ENCODE data around the gene KTN1. TPM values are rescaled to one million over a fixed set of nuclear protein-coding genes. Genes with fewer than 3 reads are reported as not detected.

Gene KTN1
- 175 TPM for total RNA-seq
- polyA plus RNA-seq = 97.2 TPM

DNA sequence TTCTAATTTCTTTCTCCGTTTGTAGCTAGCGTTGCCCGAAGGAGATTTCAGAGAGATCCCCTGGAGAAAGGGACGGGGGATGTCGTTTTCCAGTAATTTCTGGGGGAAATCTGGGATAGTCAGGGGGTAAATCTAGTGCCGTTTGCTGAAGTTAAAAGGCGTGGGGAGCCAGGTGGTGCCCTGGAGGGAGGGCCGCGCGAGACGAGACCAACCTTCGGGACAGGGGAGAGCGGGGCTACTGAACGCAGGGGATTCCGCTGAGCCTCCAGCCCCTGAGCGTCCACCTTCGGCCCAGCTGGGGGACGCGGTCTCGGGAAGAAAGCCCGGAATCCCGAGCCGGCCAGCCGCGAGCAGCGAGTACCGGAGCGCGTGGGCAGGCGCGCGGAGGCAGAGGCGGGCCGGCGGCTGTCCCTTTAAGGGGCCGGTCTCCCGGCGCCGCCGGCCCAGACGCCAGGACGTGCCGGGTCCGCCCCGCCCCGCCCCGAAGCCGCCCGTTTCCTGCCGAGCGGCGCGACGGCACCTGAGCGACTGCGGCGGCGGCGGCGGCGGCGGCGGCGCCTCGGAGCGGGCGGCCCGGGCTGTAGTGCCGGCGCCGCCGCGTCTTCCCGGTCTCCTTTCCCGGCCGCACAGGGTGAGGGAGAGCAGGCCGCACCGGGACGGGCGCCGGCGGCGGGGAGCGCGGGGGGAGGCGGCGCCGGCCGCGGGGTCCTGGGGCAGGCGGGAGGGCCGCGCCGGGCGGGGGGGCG lies at the start of gene KTN1:
Gene KTN1 (plus strand): TSS at position 484 of the 746 bp plus-strand sequence. CDS start 31,842 bp downstream, outside the sequence.
- peak within 1 kb of the TSS; percentile 89 for H3K4me3 ChIP-seq (ENCODE audit: low read depth, low read length)
- H3K27ac ChIP-seq (ENCODE audit: low read depth) = peak within 1 kb of the TSS; percentile 94
- WGBS = under 1% methylated on average over 92 of the region's 96 CpGs
- peaks cover 1% of the 10 kb centered on the region for H3K4me1 ChIP-seq (ENCODE audit: insufficient read depth)
- peak; percentile 20 for DNase-seq (ENCODE audit: extremely low spot score)
- no peaks in the 10 kb centered on the region for H3K36me3 ChIP-seq (ENCODE audit: insufficient read depth)

- Histone ChIP-seq H3K4me1 (ENCODE audit: insufficient read depth) (no peaks in the 10 kb centered on the region), H3K27ac (ENCODE audit: low read depth) (no peak overlapping the region), H3K4me3 (ENCODE audit: low read depth, low read length) (no peak overlapping the region), H3K36me3 (ENCODE audit: insufficient read depth) (no peaks in the 10 kb centered on the region)
- DNase-seq (ENCODE audit: extremely low spot score) = no peak
- 70% methylated on average over 3 of the region's 3 CpGs for WGBS
Measured at GRCh38 chr14:55530464-55530863, 49.5 kb upstream of the KTN1 start.

- Histone ChIP-seq H3K4me3 (ENCODE audit: low read depth, low read length) (no peak overlapping the region), H3K36me3 (ENCODE audit: insufficient read depth) (no peaks in the 10 kb centered on the region), H3K27ac (ENCODE audit: low read depth) (no peak overlapping the region), H3K4me1 (ENCODE audit: insufficient read depth) (no peaks in the 10 kb centered on the region)
- no peak for DNase-seq (ENCODE audit: extremely low spot score)
- 65% methylated on average over 7 of the region's 7 CpGs for WGBS
Measured at GRCh38 chr14:55532645-55533344, 47.2 kb upstream of the KTN1 start.

GRCh38 chr14:55533960-55534359 lies 46.0 kb upstream of the KTN1 start:
- 77% methylated on average over 5 of the region's 5 CpGs for WGBS
- H3K27ac ChIP-seq (ENCODE audit: low read depth) = no peak overlapping the region
- no peak for DNase-seq (ENCODE audit: extremely low spot score)
- no peaks in the 10 kb centered on the region for H3K4me1 ChIP-seq (ENCODE audit: insufficient read depth)
- no peaks in the 10 kb centered on the region for H3K36me3 ChIP-seq (ENCODE audit: insufficient read depth)
- H3K4me3 ChIP-seq (ENCODE audit: low read depth, low read length) = no peak overlapping the region

- WGBS = 74% methylated on average over 2 of the region's 2 CpGs
- DNase-seq (ENCODE audit: extremely low spot score) = no peak
- Histone ChIP-seq H3K4me1 (ENCODE audit: insufficient read depth) (peaks cover 2% of the 10 kb centered on the region), H3K27ac (ENCODE audit: low read depth) (no peak overlapping the region), H3K4me3 (ENCODE audit: low read depth, low read length) (no peak overlapping the region), H3K36me3 (ENCODE audit: insufficient read depth) (no peaks in the 10 kb centered on the region)
Measured at GRCh38 chr14:55535516-55536203, 44.3 kb upstream of the KTN1 start.

DNA sequence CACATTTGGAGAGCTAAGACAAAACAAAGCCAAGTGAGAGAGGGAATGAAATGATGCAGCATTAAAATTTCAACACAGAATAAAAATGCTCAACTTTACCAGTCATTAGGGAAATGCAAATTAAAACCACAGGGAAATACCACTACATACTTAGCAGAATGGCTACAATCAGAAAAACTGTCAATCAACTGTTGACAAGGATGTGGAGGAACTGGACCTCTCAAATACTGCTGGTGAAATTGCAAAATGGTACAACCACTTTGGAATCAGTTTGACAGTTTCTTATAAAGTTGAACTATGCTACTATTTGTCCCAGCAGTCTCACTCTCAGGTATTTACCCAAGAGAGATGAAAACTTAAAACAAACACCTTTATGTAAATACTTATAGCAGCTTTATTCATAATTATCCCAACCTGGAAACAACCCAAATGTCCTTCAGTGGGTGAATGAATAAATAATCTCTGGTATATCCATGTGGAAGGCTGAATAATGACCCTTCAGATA lies 43.8 kb upstream of the KTN1 start:
- no peaks in the 10 kb centered on the region for H3K36me3 ChIP-seq (ENCODE audit: insufficient read depth)
- peaks cover 2% of the 10 kb centered on the region for H3K4me1 ChIP-seq (ENCODE audit: insufficient read depth)
- no peak overlapping the region for H3K4me3 ChIP-seq (ENCODE audit: low read depth, low read length)
- H3K27ac ChIP-seq (ENCODE audit: low read depth) = no peak overlapping the region
- DNase-seq (ENCODE audit: extremely low spot score) = no peak

- DNase-seq (ENCODE audit: extremely low spot score) = no peak
- H3K4me1 ChIP-seq (ENCODE audit: insufficient read depth) = peaks cover 2% of the 10 kb centered on the region
- no peaks in the 10 kb centered on the region for H3K36me3 ChIP-seq (ENCODE audit: insufficient read depth)
Measured at GRCh38 chr14:55537782-55538181, 42.2 kb upstream of the KTN1 start.

GRCh38 chr14:55539975-55540374 lies 40.0 kb upstream of the KTN1 start:
- 55% methylated on average over 2 of the region's 2 CpGs for WGBS
- no peak overlapping the region for H3K4me3 ChIP-seq (ENCODE audit: low read depth, low read length)
- DNase-seq (ENCODE audit: extremely low spot score) = no peak
- H3K4me1 ChIP-seq (ENCODE audit: insufficient read depth) = peaks cover 2% of the 10 kb centered on the region
- no peaks in the 10 kb centered on the region for H3K36me3 ChIP-seq (ENCODE audit: insufficient read depth)
- no peak overlapping the region for H3K27ac ChIP-seq (ENCODE audit: low read depth)

More at GRCh38 chr14:55537782-55538181, 42.2 kb upstream of the KTN1 start:
- Histone ChIP-seq H3K4me3 (ENCODE audit: low read depth, low read length) (no peak overlapping the region), H3K27ac (ENCODE audit: low read depth) (no peak overlapping the region)

GRCh38 chr14:55540847-55541773 lies 38.9 kb upstream of the KTN1 start:
- whole genome bisulfite sequencing = 79% methylated on average over 5 of the region's 5 CpGs
- DNase-seq (ENCODE audit: extremely low spot score) = no peak
- Histone ChIP-seq H3K27ac (ENCODE audit: low read depth) (peak overlapping the region; percentile 19), H3K36me3 (ENCODE audit: insufficient read depth) (no peaks in the 10 kb centered on the region), H3K4me1 (ENCODE audit: insufficient read depth) (peaks cover 2% of the 10 kb centered on the region), H3K4me3 (ENCODE audit: low read depth, low read length) (no peak overlapping the region)

GRCh38 chr14:55545779-55546178 lies 34.2 kb upstream of the KTN1 start:
- Histone ChIP-seq H3K4me1 (ENCODE audit: insufficient read depth) (no peaks in the 10 kb centered on the region), H3K4me3 (ENCODE audit: low read depth, low read length) (no peak overlapping the region), H3K27ac (ENCODE audit: low read depth) (no peak overlapping the region), H3K36me3 (ENCODE audit: insufficient read depth) (no peaks in the 10 kb centered on the region)
- WGBS = 58% methylated on average over 1 of the region's 1 CpG
- DNase-seq (ENCODE audit: extremely low spot score) = no peak

GRCh38 chr14:55546212-55546874 lies 33.7 kb upstream of the KTN1 start:
- no peak overlapping the region for H3K4me3 ChIP-seq (ENCODE audit: low read depth, low read length)
- 96% methylated on average over 3 of the region's 3 CpGs for WGBS
- H3K4me1 ChIP-seq (ENCODE audit: insufficient read depth) = no peaks in the 10 kb centered on the region
- no peak for DNase-seq (ENCODE audit: extremely low spot score)
- no peak overlapping the region for H3K27ac ChIP-seq (ENCODE audit: low read depth)
- H3K36me3 ChIP-seq (ENCODE audit: insufficient read depth) = no peaks in the 10 kb centered on the region

GRCh38 chr14:55547650-55548315 lies 32.2 kb upstream of the KTN1 start:
- H3K36me3 ChIP-seq (ENCODE audit: insufficient read depth) = no peaks in the 10 kb centered on the region
- DNase-seq (ENCODE audit: extremely low spot score) = no peak
- no peaks in the 10 kb centered on the region for H3K4me1 ChIP-seq (ENCODE audit: insufficient read depth)
- H3K27ac ChIP-seq (ENCODE audit: low read depth) = no peak overlapping the region
- WGBS = 92% methylated on average over 3 of the region's 3 CpGs
- H3K4me3 ChIP-seq (ENCODE audit: low read depth, low read length) = no peak overlapping the region

Measured in urinary bladder (tissue), 4 donors.